HepG2 (cell line): ENCODE measurements around the gene PPIP5K1. TPM values are rescaled to one million over a fixed set of nuclear protein-coding genes. Genes with fewer than 3 reads are reported as not detected.

Experiments
- CAMTA2 ChIP-seq: sonication (generic); formaldehyde crosslinking; IDR thresholded peaks from 2 replicates; pipeline ENCODE4 v1.4.0; 2020; ENCODE audit warnings: mild to moderate bottlenecking, missing genetic modification reagents, borderline replicate concordance
- NFYB ChIP-seq: sonication (generic); formaldehyde crosslinking; IDR thresholded peaks from 2 replicates; pipeline ENCODE4 v1.4.0; 2020; ENCODE audit warnings: missing genetic modification reagents
- NONO ChIP-seq, 2 experiments: fragments of 450-650 bp in 1 of 2; sonication (generic) in 1 of 2; formaldehyde crosslinking in 1 of 2; IDR thresholded peaks in 1 of 2; conservative IDR thresholded peaks in 1 of 2; 2 replicates each; pipeline versions ENCODE4 v1.6.1 to v1.8.0; 2017 to 2022; ENCODE audit warnings: mild to moderate bottlenecking in 1 of 2, missing genetic modification reagents in 1 of 2, moderate library complexity in 1 of 2
- NRL ChIP-seq: sonication (generic); formaldehyde crosslinking; IDR thresholded peaks from 2 replicates; pipeline ENCODE4 v1.5.0; 2020; ENCODE audit warnings: missing genetic modification reagents, mild to moderate bottlenecking, moderate library complexity, borderline replicate concordance
- POLR2AphosphoS5 ChIP-seq: IDR thresholded peaks from 2 replicates; pipeline ENCODE4 v1.6.1; 2012; ENCODE audit warnings: low read depth, low read length
- PRDM10 ChIP-seq: sonication (generic); formaldehyde crosslinking; IDR thresholded peaks from 2 replicates; pipeline ENCODE4 v1.4.0; 2020; ENCODE audit warnings: low read depth, missing genetic modification reagents
- SIX1 ChIP-seq: sonication (generic); formaldehyde crosslinking; IDR thresholded peaks from 2 replicates; pipeline ENCODE4 v1.4.0; 2020; ENCODE audit warnings: missing genetic modification reagents, borderline replicate concordance
- SP4 ChIP-seq: sonication (generic); formaldehyde crosslinking; IDR thresholded peaks from 2 replicates; pipeline ENCODE4 v1.8.1; 2023; ENCODE audit warnings: mild to moderate bottlenecking, missing genetic modification reagents
- TBX2 ChIP-seq: sonication (generic); formaldehyde crosslinking; IDR thresholded peaks from 2 replicates; pipeline ENCODE4 v1.5.0; 2020; ENCODE audit warnings: missing genetic modification reagents, mild to moderate bottlenecking, borderline replicate concordance
- TFDP1 ChIP-seq: IDR thresholded peaks from 2 replicates; pipeline ENCODE4 v1.6.1; 2016; ENCODE audit warnings: missing compliant biosample characterization, missing genetic modification reagents, borderline replicate concordance
- ZNF121 ChIP-seq: sonication (generic); formaldehyde crosslinking; IDR thresholded peaks from 2 replicates; pipeline ENCODE4 v1.5.0; 2020; ENCODE audit warnings: mild to moderate bottlenecking, missing genetic modification reagents
- ZNF350 ChIP-seq: sonication (generic); formaldehyde crosslinking; IDR thresholded peaks from 2 replicates; pipeline ENCODE4 v1.4.0; 2020; ENCODE audit warnings: mild to moderate bottlenecking, low read depth, missing genetic modification reagents, borderline replicate concordance
- polyA plus RNA-seq, 8 experiments: library from polyadenylated mRNA; depleted of rRNA in 3 of 8; stranded (reverse) in 7 of 8; unstranded in 1 of 8; fragments of >200 nt; fragmentation: Illumina TruSeq in 4 of 8; extraction: Trizol in 4 of 8; gene quantifications; 2 replicates each; pipeline versions ENCODE4 v1.2.1 to v1.2.3, GENCODE V29; 2011 to 2016; ENCODE audit warnings: low read depth in 4 of 8, missing spikeins in 1 of 8, mixed read lengths in 1 of 8; ENCODE audit not compliant: insufficient read depth in 1 of 8
- total RNA-seq, 5 experiments: library from RNA; depleted of rRNA; stranded (reverse); fragments of >200 nt; fragmentation: Illumina TruSeq; extraction: Trizol; gene quantifications; 2 replicates each; pipeline ENCODE4 v1.2.3, GENCODE V29; 2016; ENCODE audit warnings: low read depth in 1 of 5
- TF ChIP-seq, protein P1 (sequence below): sonication (generic); formaldehyde crosslinking; IDR thresholded peaks from 2 replicates; pipeline ENCODE4 v1.8.0; 2022; ENCODE audit warnings: mild to moderate bottlenecking, missing genetic modification reagents, moderate library complexity
- TF ChIP-seq, protein P2 (sequence below): sonication (generic); IDR thresholded peaks from 2 replicates; pipeline ENCODE4 v1.6.1; 2016; ENCODE audit warnings: low read depth, borderline replicate concordance
- TF ChIP-seq, protein P3 (sequence below): sonication (generic); formaldehyde crosslinking; IDR thresholded peaks from 2 replicates; pipeline ENCODE4 v1.5.0; 2020; ENCODE audit warnings: mild to moderate bottlenecking, missing genetic modification reagents, borderline replicate concordance

Gene PPIP5K1
- total and polyA plus RNA-seq, 2 of the 13 experiments (the other 11 are each of a cell fraction or from before 2014, with no cell fraction given), result 9.9 to 10.9 TPM

- TF ChIP-seq, protein P1, sequence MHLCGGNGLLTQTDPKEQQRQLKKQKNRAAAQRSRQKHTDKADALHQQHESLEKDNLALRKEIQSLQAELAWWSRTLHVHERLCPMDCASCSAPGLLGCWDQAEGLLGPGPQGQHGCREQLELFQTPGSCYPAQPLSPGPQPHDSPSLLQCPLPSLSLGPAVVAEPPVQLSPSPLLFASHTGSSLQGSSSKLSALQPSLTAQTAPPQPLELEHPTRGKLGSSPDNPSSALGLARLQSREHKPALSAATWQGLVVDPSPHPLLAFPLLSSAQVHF (CRISPR knock-in tag), result no peak
- TF ChIP-seq PRDM10 (CRISPR knock-in tag), result 0 out of 2 replicates have a peak, but pooled peaks have one; percentile 28
- TF ChIP-seq, protein P2, sequence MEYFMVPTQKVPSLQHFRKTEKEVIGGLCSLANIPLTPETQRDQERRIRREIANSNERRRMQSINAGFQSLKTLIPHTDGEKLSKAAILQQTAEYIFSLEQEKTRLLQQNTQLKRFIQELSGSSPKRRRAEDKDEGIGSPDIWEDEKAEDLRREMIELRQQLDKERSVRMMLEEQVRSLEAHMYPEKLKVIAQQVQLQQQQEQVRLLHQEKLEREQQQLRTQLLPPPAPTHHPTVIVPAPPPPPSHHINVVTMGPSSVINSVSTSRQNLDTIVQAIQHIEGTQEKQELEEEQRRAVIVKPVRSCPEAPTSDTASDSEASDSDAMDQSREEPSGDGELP, result 0 out of 2 replicates have a peak, but pooled peaks have one; percentile 22
- TF ChIP-seq NONO (IDR thresholded peaks at IDR 0.05), result no peak
- 0 out of 2 replicates have a peak, but pooled peaks have one; percentile 41 for TF ChIP-seq NONO (CRISPR knock-in tag; conservative IDR thresholded peaks at IDR 0.05)
- TF ChIP-seq NRL, result no peak
- peak; percentile 67; the same call in 1 of the 2 replicates for TF ChIP-seq SP4 (CRISPR knock-in tag)
- TF ChIP-seq CAMTA2 (CRISPR knock-in tag), result 0 out of 2 replicates have a peak, but pooled peaks have one; percentile 46
- peak; percentile 43; the same call in 1 of the 2 replicates for TF ChIP-seq ZNF350 (CRISPR knock-in tag)
- peak; percentile 95 for TF ChIP-seq NFYB (CRISPR knock-in tag)
- peak; percentile 62 for TF ChIP-seq TBX2 (CRISPR knock-in tag)
- TF ChIP-seq SIX1 (CRISPR knock-in tag), result no peak
- peak; percentile 44; the same call in 1 of the 2 replicates for TF ChIP-seq POLR2AphosphoS5
- TF ChIP-seq, protein P3, sequence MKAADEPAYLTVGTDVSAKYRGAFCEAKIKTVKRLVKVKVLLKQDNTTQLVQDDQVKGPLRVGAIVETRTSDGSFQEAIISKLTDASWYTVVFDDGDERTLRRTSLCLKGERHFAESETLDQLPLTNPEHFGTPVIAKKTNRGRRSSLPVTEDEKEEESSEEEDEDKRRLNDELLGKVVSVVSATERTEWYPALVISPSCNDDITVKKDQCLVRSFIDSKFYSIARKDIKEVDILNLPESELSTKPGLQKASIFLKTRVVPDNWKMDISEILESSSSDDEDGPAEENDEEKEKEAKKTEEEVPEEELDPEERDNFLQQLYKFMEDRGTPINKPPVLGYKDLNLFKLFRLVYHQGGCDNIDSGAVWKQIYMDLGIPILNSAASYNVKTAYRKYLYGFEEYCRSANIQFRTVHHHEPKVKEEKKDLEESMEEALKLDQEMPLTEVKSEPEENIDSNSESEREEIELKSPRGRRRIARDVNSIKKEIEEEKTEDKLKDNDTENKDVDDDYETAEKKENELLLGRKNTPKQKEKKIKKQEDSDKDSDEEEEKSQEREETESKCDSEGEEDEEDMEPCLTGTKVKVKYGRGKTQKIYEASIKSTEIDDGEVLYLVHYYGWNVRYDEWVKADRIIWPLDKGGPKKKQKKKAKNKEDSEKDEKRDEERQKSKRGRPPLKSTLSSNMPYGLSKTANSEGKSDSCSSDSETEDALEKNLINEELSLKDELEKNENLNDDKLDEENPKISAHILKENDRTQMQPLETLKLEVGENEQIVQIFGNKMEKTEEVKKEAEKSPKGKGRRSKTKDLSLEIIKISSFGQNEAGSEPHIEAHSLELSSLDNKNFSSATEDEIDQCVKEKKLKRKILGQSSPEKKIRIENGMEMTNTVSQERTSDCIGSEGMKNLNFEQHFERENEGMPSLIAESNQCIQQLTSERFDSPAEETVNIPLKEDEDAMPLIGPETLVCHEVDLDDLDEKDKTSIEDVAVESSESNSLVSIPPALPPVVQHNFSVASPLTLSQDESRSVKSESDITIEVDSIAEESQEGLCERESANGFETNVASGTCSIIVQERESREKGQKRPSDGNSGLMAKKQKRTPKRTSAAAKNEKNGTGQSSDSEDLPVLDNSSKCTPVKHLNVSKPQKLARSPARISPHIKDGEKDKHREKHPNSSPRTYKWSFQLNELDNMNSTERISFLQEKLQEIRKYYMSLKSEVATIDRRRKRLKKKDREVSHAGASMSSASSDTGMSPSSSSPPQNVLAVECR (CRISPR knock-in tag), result peak; percentile 84; the same call in 1 of the 2 replicates
- no peak for TF ChIP-seq ZNF121 (CRISPR knock-in tag)
- TF ChIP-seq TFDP1 (CRISPR knock-in tag), result peak; percentile 38; the same call in 1 of the 2 replicates
These were observed 97.1 kb downstream of the PPIP5K1 start, which contains the start of gene TP53BP1 (continued) for GRCh38 chr15:43492673-43493601.
